ENCODE data around the gene NOTCH4. TPM values are rescaled to one million over a fixed set of nuclear protein-coding genes. Genes with fewer than 3 reads are reported as not detected.

NOTCH4 gene
- total RNA-seq, 1 donor, result 1.1 TPM

- peak; percentile 17 for DNase-seq (ENCODE audit: low read depth)
- peak within 1 kb of the TSS; percentile 75 for H3K4me3 ChIP-seq (ENCODE audit: low read depth, low read length)
These were observed 71.8 kb downstream of the NOTCH4 start, which contains the start of gene PRRT1 for GRCh38 chr6:32151863-32152768. Gene PRRT1 (minus strand): TSS chr6:32151939. CDS start chr6:32151827, 112 bp downstream.

GRCh38 chr6:32151181-32151862 is 72.5 kb downstream of the NOTCH4 start:
- no peak for DNase-seq (ENCODE audit: low read depth)
- no peak for TF ChIP-seq CTCF (IDR thresholded peaks at IDR 0.05; ENCODE audit: insufficient read depth, low read length)
- H3K4me3 ChIP-seq (ENCODE audit: low read depth, low read length), result peak overlapping the region; percentile 75

More at GRCh38 chr6:32151863-32152768, 71.8 kb downstream of the NOTCH4 start, which contains the start of gene PRRT1:
- no peak for TF ChIP-seq CTCF (IDR thresholded peaks at IDR 0.05; ENCODE audit: insufficient read depth, low read length)

GRCh38 chr6:32149932-32150870 is 73.7 kb downstream of the NOTCH4 start:
- no peak overlapping the region for H3K4me3 ChIP-seq (ENCODE audit: low read depth, low read length)
- no peak for TF ChIP-seq CTCF (IDR thresholded peaks at IDR 0.05; ENCODE audit: insufficient read depth, low read length)
- no peak for DNase-seq (ENCODE audit: low read depth)

- DNase-seq (ENCODE audit: low read depth), result no peak
- H3K4me3 ChIP-seq (ENCODE audit: low read depth, low read length), result no peak overlapping the region
- no peak for TF ChIP-seq CTCF (IDR thresholded peaks at IDR 0.05; ENCODE audit: insufficient read depth, low read length)
These were observed 74.6 kb downstream of the NOTCH4 start for GRCh38 chr6:32149092-32149755.

GRCh38 chr6:32148289-32149091 is 75.4 kb downstream of the NOTCH4 start:
- DNase-seq (ENCODE audit: low read depth), result no peak
- no peak for TF ChIP-seq CTCF (IDR thresholded peaks at IDR 0.05; ENCODE audit: insufficient read depth, low read length)
- no peak overlapping the region for H3K4me3 ChIP-seq (ENCODE audit: low read depth, low read length)

Data from fibroblast of the aortic adventitia (primary cell).